Measurements from ENCODE around the gene CXCL14. TPM values are rescaled to one million over a fixed set of nuclear protein-coding genes. Genes with fewer than 3 reads are reported as not detected.
"Not testable (repeated sequence)": the region's sequence is repeated elsewhere in the genome, so short reads cannot be mapped to it uniquely, and the experiment has no call there.

CXCL14 gene
- total and polyA plus RNA-seq, 2 of the 13 experiments (the other 11 are each of a cell fraction or from before 2014, with no cell fraction given): not detected

- TF ChIP-seq GLMP (CRISPR knock-in tag; IDR thresholded peaks at IDR 0.05; ENCODE audit: borderline replicate concordance) (no peak), KIAA2018 (CRISPR knock-in tag; IDR thresholded peaks at IDR 0.05; ENCODE audit: borderline replicate concordance) (no peak), ZBTB14 (CRISPR knock-in tag; IDR thresholded peaks at IDR 0.05) (no peak), PTBP1 (IDR thresholded peaks at IDR 0.05; ENCODE audit: low read depth, low read length, poor library complexity, severe bottlenecking) (no peak), TFE3 (CRISPR knock-in tag; IDR thresholded peaks at IDR 0.05) (no peak)
These were observed 45.5 kb downstream of the CXCL14 start (continued) for GRCh38 chr5:135533334-135533733.

GRCh38 chr5:135529576-135529975 lies 49.2 kb downstream of the CXCL14 start:
- FAIRE-seq: not testable (repeated sequence)

More at GRCh38 chr5:135529576-135529975, 49.2 kb downstream of the CXCL14 start:
- H3K4me1 ChIP-seq (ENCODE audit: insufficient read depth, low read length); intact Hi-C loops (cut with micrococcal nuclease; ENCODE audit: unreplicated experiment); CTCF ChIA-PET (ENCODE audit: low intra/inter-chr PET ratio, low total read pairs); H3K4me2 ChIP-seq (ENCODE audit: low read depth, low read length); in situ Hi-C loops (cut with HindIII; ENCODE audit: extremely low pct_ligation_motif_present, low pct_unique_long_range_greater_than_20kb); H3K36me3 ChIP-seq (replicated peaks in 1 of 2; ENCODE audit: control insufficient read depth in 1 of 2, insufficient read depth in 2 of 2, low read length in 2 of 2); POLR2A ChIA-PET; H3K9me3 ChIP-seq (ENCODE audit: low read length); H3K4me3 ChIP-seq (replicated peaks in 1 of 3; ENCODE audit: insufficient read depth in 1 of 3, low read depth in 2 of 3, low read length in 3 of 3); H3K27ac ChIP-seq (ENCODE audit: extremely low read length, insufficient read depth, low read length); H3K9ac ChIP-seq (ENCODE audit: insufficient read depth, low read depth, low read length); H4K20me1 ChIP-seq (ENCODE audit: insufficient read depth, low read length); BruUV-seq (replicated peaks); DNase-seq (ENCODE audit: low spot score); ATAC-seq; H3K79me2 ChIP-seq (ENCODE audit: insufficient read depth, low read length); H2AFZ ChIP-seq (ENCODE audit: low read length): not testable (repeated sequence)
- peaks cover 0 to 20% of the 10 kb centered on the region in 2 experiments; a peak in 2 of 5 replicates for H3K27me3 ChIP-seq (ENCODE audit: control insufficient read depth in 1 of 2, insufficient read depth in 2 of 2, low read length in 2 of 2)
- 18% methylated on average over 5 of the region's 5 CpGs for WGBS (ENCODE audit: low lambda C conversion rate)

All from HepG2 (cell line).